ENCODE data around the gene CDYL2.

GRCh38 chr16:80778703-80779102 is 25.7 kb downstream of the CDYL2 start:
- TF ChIP-seq POLR2A (IDR thresholded peaks at IDR 0.05) (no peak), CTCF (IDR thresholded peaks at IDR 0.05) (no peak)

Data from Peyer's patch (tissue), 4 donors.